A549 (cell line): ENCODE data around the gene ITGA1. TPM values are rescaled to one million over a fixed set of nuclear protein-coding genes. Genes with fewer than 3 reads are reported as not detected.

Experiments
- ATAC-seq, 2 experiments: fragments of 200-7000 bp in 1 of 2; fragments of >200 bp in 1 of 2; cut with Nextera tagmentation in 1 of 2; cut with Tn5 transposase in 1 of 2; 3 replicates each; pipeline versions ENCODE4 v1.8.0 to v1.9.1; 2018 to 2020; ENCODE audit warnings: mild to moderate bottlenecking in 1 of 2, moderate library complexity in 1 of 2
- CTCF ChIA-PET: fragments of 300-600 bp; sonication (Branson Sonifier 250); formaldehyde crosslinking; extraction: SDS; loops from one replicate; lab custom pipeline; 2021; ENCODE audit warnings: antibody characterized with exemption, inconsistent platforms; lab: Yijun Ruan, JAX
- POLR2A ChIA-PET: fragments of 350-600 bp; formaldehyde crosslinking; extraction: SDS; loops from one replicate; lab custom pipeline; 2021; ENCODE audit warnings: antibody characterized with exemption, inconsistent platforms; lab: Yijun Ruan, JAX
- DNase-seq, 2 experiments: peaks; one replicate each; pipeline versions ENCODE4 v3.0.0 to v3.0.0-alpha.2; 2011 to 2016; ENCODE audit warnings: low read depth in 1 of 2, low spot score in 1 of 2
- FAIRE-seq: peaks from 2 replicates; lab custom pipeline; 2011; peaks lifted over from hg19 to GRCh38; lab: Jason Lieb, UNC
- H3K27ac ChIP-seq, 2 experiments: fragments of >200 bp; sonication (Bioruptor Twin); formaldehyde crosslinking; 3 replicates each; pipeline ENCODE4 v1.5.1; 2016 to 2017
- H3K4me1 ChIP-seq: fragments of >200 bp; sonication (Bioruptor Twin); formaldehyde crosslinking; 3 replicates; pipeline ENCODE4 v1.6.1; 2016
- H3K4me2 ChIP-seq: fragments of >200 bp; sonication (Bioruptor Twin); formaldehyde crosslinking; 3 replicates; pipeline ENCODE4 v1.6.1; 2016
- H3K4me3 ChIP-seq: fragments of >200 bp; sonication (Bioruptor Twin); formaldehyde crosslinking; 3 replicates; pipeline ENCODE4 v1.5.1; 2016
- H3K9me3 ChIP-seq: fragments of >200 bp; sonication (Bioruptor Twin); formaldehyde crosslinking; 3 replicates; pipeline ENCODE4 v1.6.1; 2016
- CEBPB ChIP-seq, 2 experiments: fragments of >200 bp in 1 of 2; sonication (Bioruptor Twin) in 1 of 2; formaldehyde crosslinking in 1 of 2; IDR thresholded peaks; 2 replicates each; pipeline ENCODE4 v1.6.1; 2012 to 2016
- CHD4 ChIP-seq: fragments of 200-600 bp; sonication (generic); IDR thresholded peaks from 2 replicates; pipeline ENCODE4 v1.6.1; 2016; ENCODE audit warnings: antibody characterized with exemption, mild to moderate bottlenecking, borderline replicate concordance
- CTCF ChIP-seq: fragments of >200 bp; sonication (Bioruptor Twin); formaldehyde crosslinking; IDR thresholded peaks from 3 replicates; pipeline ENCODE4 v1.5.1; 2016
- EHF ChIP-seq: fragments of 250-450 bp; sonication (Bioruptor Pico); IDR thresholded peaks from 2 replicates; pipeline ENCODE4 v1.5.0; 2020; ENCODE audit warnings: mild to moderate bottlenecking
- ELK1 ChIP-seq: fragments of 150-350 bp; IDR thresholded peaks from 2 replicates; pipeline ENCODE4 v1.6.1; 2014; ENCODE audit warnings: low read depth, mild to moderate bottlenecking, low read length
- EP300 ChIP-seq, 2 experiments: fragments of >200 bp; sonication (Bioruptor Twin); formaldehyde crosslinking; IDR thresholded peaks; 2 replicates in 1 of 2; 3 replicates in 1 of 2; pipeline ENCODE4 v1.6.1; 2016 to 2017
- ESRRA ChIP-seq: fragments of 150-350 bp; IDR thresholded peaks from 2 replicates; pipeline ENCODE4 v1.6.1; 2014; ENCODE audit warnings: mild to moderate bottlenecking, low read length, borderline replicate concordance
- FOSB ChIP-seq: fragments of 250-450 bp; sonication (Bioruptor Pico); IDR thresholded peaks from 2 replicates; pipeline ENCODE4 v1.5.0; 2020; ENCODE audit warnings: mild to moderate bottlenecking, moderate library complexity
- HDAC2 ChIP-seq: fragments of 200-600 bp; sonication (generic); IDR thresholded peaks from 2 replicates; pipeline ENCODE4 v1.6.1; 2016
- HEYL ChIP-seq: fragments of 250-450 bp; sonication (Bioruptor Pico); IDR thresholded peaks from 2 replicates; pipeline ENCODE4 v1.8.0; 2021; ENCODE audit warnings: mild to moderate bottlenecking, moderate library complexity
- JUNB ChIP-seq: fragments of >200 bp; sonication (Bioruptor Twin); formaldehyde crosslinking; IDR thresholded peaks from 2 replicates; pipeline ENCODE4 v1.6.1; 2016
- KDM1A ChIP-seq: fragments of 200-600 bp; sonication (generic); IDR thresholded peaks from 2 replicates; pipeline ENCODE4 v1.6.1; 2016; ENCODE audit warnings: low read depth, mild to moderate bottlenecking
- KDM5A ChIP-seq: fragments of 200-600 bp; sonication (generic); IDR thresholded peaks from 2 replicates; pipeline ENCODE4 v1.6.1; 2016; ENCODE audit warnings: antibody characterized with exemption, mild to moderate bottlenecking
- MAFK ChIP-seq: fragments of 450-650 bp; IDR thresholded peaks from 2 replicates; pipeline ENCODE4 v1.6.1; 2014; ENCODE audit not compliant: partially characterized antibody
- MAX ChIP-seq: IDR thresholded peaks from 2 replicates; pipeline ENCODE4 v1.6.1; 2012
- NPAS2 ChIP-seq: fragments of 250-450 bp; sonication (Bioruptor Pico); IDR thresholded peaks from 2 replicates; pipeline ENCODE4 v1.8.0; 2022; ENCODE audit warnings: mild to moderate bottlenecking, moderate library complexity, borderline replicate concordance
- NR3C1 ChIP-seq: fragments of >200 bp; sonication (Bioruptor Twin); formaldehyde crosslinking; IDR thresholded peaks from 3 replicates; pipeline ENCODE4 v1.6.1; 2017
- PHF8 ChIP-seq: fragments of 200-600 bp; sonication (generic); IDR thresholded peaks from 2 replicates; pipeline ENCODE4 v1.6.1; 2016; ENCODE audit warnings: low read depth, mild to moderate bottlenecking, antibody characterized with exemption, moderate library complexity, borderline replicate concordance
- POLR2AphosphoS2 ChIP-seq: conservative IDR thresholded peaks from 2 replicates; pipeline ENCODE4 v1.6.1; 2012; ENCODE audit warnings: low read length, improper control_type of control experiment, inconsistent platforms
- RARB ChIP-seq: fragments of 250-450 bp; sonication (Bioruptor Pico); IDR thresholded peaks from 2 replicates; pipeline ENCODE4 v1.8.0; 2021; ENCODE audit warnings: mild to moderate bottlenecking, moderate library complexity
- RCOR1 ChIP-seq: fragments of 150-350 bp; IDR thresholded peaks from 2 replicates; pipeline ENCODE4 v1.6.1; 2014; ENCODE audit warnings: antibody characterized with exemption, low read length, low read depth
- REST ChIP-seq: fragments of 200-600 bp; sonication (generic); IDR thresholded peaks from 2 replicates; pipeline ENCODE4 v1.6.1; 2016; ENCODE audit warnings: antibody characterized with exemption, mild to moderate bottlenecking, moderate library complexity
- RNF2 ChIP-seq: fragments of 200-600 bp; sonication (generic); IDR thresholded peaks from 2 replicates; pipeline ENCODE4 v1.6.1; 2016; ENCODE audit warnings: low read depth, mild to moderate bottlenecking, antibody characterized with exemption, moderate library complexity, borderline replicate concordance
- TFCP2L1 ChIP-seq: fragments of 250-450 bp; sonication (Bioruptor Pico); IDR thresholded peaks from 2 replicates; pipeline ENCODE4 v1.5.0; 2021; ENCODE audit warnings: mild to moderate bottlenecking
- TP53 ChIP-seq: fragments of 250-450 bp; sonication (Bioruptor Pico); IDR thresholded peaks from 2 replicates; pipeline ENCODE4 v1.5.0; 2021; ENCODE audit warnings: mild to moderate bottlenecking, moderate library complexity
- USF2 ChIP-seq: fragments of 450-650 bp; IDR thresholded peaks from 2 replicates; pipeline ENCODE4 v1.6.1; 2014; ENCODE audit warnings: antibody characterized with exemption
- ZSCAN20 ChIP-seq: fragments of 250-450 bp; sonication (Bioruptor Pico); IDR thresholded peaks from 2 replicates; pipeline ENCODE4 v1.8.0; 2022; ENCODE audit warnings: mild to moderate bottlenecking, moderate library complexity
- WGBS: methylation state at CpG from one replicate; pipeline ENCODE4 v1.1.6; 2017; ENCODE audit errors: missing lambda C conversion rate; 5-methylcytosine and 5-hydroxymethylcytosine counted together
- polyA plus RNA-seq, 4 experiments: library from polyadenylated mRNA; depleted of rRNA in 3 of 4; stranded (reverse); fragments of >200 nt; fragmentation: RNase III in 1 of 4; extraction: RNeasy Plus Mini Kit Qiagen cat#74134 plus additional on column Dnase treatment in 1 of 4; gene quantifications; 2 replicates in 3 of 4; 3 replicates in 1 of 4; pipeline ENCODE4 v1.2.3, GENCODE V29; 2011 to 2017

The ITGA1 gene
- polyA plus RNA-seq, 2 of the 4 experiments (the other 2 are of a cell fraction), result 1.5 to 5.5 TPM

- WGBS, result 27% methylated on average over 3 of the region's 3 CpGs
- Histone ChIP-seq H3K4me2 (no peak overlapping the region), H3K27ac (no peak overlapping the region), H3K9me3 (no peaks in the 10 kb centered on the region), H3K4me1 (no peaks in the 10 kb centered on the region), H3K4me3 (no peak overlapping the region)
- no peak for TF ChIP-seq ELK1
- no peak for TF ChIP-seq MAFK
- TF ChIP-seq ESRRA, result no peak
- TF ChIP-seq KDM1A, result no peak
- TF ChIP-seq TP53 (CRISPR knock-in tag), result no peak
- no peak for TF ChIP-seq CTCF
- no peak for TF ChIP-seq POLR2AphosphoS2
- no peak for TF ChIP-seq NPAS2 (CRISPR knock-in tag)
- no peak for TF ChIP-seq EP300 (IDR thresholded peaks at IDR 0.05)
- TF ChIP-seq REST, result no peak
- no peak for TF ChIP-seq EHF (CRISPR knock-in tag)
- no peak for TF ChIP-seq CHD4
- no peak for TF ChIP-seq HDAC2
- no peak for TF ChIP-seq RARB
- TF ChIP-seq CEBPB (IDR thresholded peaks at IDR 0.05), result no peak
- ATAC-seq, result no peak
- ChIA-PET CTCF (interaction anchor here (0.6 to 1.2 kb wide), 3 partner anchors 10 to 1778 kb away, joined by 3 to 4 read pairs (median 3); no protein-coding TSS in a partner anchor), POLR2A (no interaction called here)
- no peak for FAIRE-seq
- no peak for DNase-seq
These were observed 88.1 kb downstream of the ITGA1 start for GRCh38 chr5:52875827-52876226.

GRCh38 chr5:52876456-52876855, 88.7 kb downstream of the ITGA1 start:
- ChIA-PET CTCF (interaction anchor here (1.2 kb wide), 2 partner anchors 9 to 20 kb away, joined by 3 to 4 read pairs; no protein-coding TSS in a partner anchor), POLR2A (no interaction called here)
- FAIRE-seq (no peak), DNase-seq (no peak), ATAC-seq (no peak)
- H3K4me3 ChIP-seq, result no peak overlapping the region
- WGBS, result 53% methylated on average over 4 of the region's 4 CpGs
- H3K4me1 ChIP-seq, result no peaks in the 10 kb centered on the region
- H3K9me3 ChIP-seq, result no peaks in the 10 kb centered on the region
- no peak overlapping the region for H3K27ac ChIP-seq
- TF ChIP-seq RCOR1 (no peak), MAFK (no peak), EP300 (IDR thresholded peaks at IDR 0.05) (no peak), FOSB (CRISPR knock-in tag) (no peak), USF2 (no peak), PHF8 (no peak), MAX (no peak), HEYL (CRISPR knock-in tag) (no peak), ZSCAN20 (CRISPR knock-in tag) (no peak), TP53 (CRISPR knock-in tag) (no peak), JUNB (no peak), RNF2 (no peak), TFCP2L1 (CRISPR knock-in tag) (no peak), KDM5A (no peak), NR3C1 (no peak), HDAC2 (no peak)
- no peak overlapping the region for H3K4me2 ChIP-seq
